ENCODE data around the gene C1QTNF2.

C1QTNF2 gene

GRCh38 chr5:160371294-160371693 is 868 bp upstream of the C1QTNF2 start:
- DNase-seq (ENCODE audit: low read depth) = no peak

DNA sequence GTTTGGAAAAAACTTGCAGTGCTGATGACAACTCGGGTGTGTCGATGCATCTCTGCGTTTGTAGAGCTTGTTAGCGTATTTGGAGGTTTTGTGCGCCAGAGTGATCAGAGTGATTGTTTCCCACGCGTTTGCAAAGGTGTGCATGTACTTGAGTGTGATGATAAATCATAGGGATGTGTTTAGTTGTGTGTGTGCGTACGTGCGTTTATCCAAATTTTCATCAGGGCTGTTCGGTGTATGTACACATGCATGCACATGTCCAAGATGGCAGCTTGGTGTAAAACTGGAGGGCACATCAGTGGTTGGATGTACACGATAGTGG is 248 bp upstream of the C1QTNF2 start:
- DNase-seq (ENCODE audit: low read depth) = no peak

DNA sequence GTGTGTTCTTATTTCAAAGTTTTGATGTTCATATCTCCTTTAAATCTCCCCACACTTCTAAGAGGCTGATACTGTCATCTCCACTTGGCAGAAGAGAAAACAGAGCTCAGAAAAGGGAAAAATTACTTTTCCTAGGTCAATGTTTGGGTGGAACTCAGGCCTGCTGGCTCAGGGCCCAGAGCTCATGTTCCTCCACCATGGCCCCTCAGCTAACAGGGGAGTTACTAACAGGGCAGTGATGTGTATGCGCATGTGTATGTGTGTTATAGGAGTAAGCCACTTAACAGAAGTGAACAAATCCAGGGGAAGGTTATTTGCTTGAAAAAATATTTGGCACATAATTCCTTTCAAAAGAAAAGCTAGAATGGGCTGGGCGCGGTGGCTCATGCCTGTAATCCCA is 2.5 kb downstream of the C1QTNF2 start:
- no peak for DNase-seq (ENCODE audit: low read depth)

- no peak for DNase-seq (ENCODE audit: low read depth)
Measured at GRCh38 chr5:160367261-160367660, 3.2 kb downstream of the C1QTNF2 start.

GRCh38 chr5:160366230-160366629 is 4.2 kb downstream of the C1QTNF2 start:
- no peak for DNase-seq (ENCODE audit: low read depth)

GRCh38 chr5:160363660-160364395 is 6.6 kb downstream of the C1QTNF2 start:
- no peak for DNase-seq (ENCODE audit: low read depth)

DNA sequence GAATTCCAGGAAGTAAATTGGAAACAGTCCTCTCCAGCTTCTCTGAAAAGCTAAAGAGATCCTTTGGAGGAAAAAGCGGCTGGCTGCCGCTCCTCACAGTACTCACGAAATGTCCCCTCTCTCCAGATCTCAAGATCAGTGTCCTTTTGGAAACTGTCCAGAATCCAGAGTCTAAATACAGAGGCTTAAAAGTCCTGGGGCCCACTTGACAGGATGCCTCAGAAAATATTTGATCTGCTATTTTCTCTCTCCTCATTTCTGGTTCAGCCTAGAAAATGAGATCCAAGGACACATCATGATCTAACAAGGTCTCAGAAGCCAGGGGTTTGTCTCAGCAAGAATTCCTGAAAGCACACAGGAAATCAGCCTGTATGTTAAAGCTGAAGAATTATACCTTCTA is 7.2 kb downstream of the C1QTNF2 start:
- DNase-seq (ENCODE audit: low read depth) = no peak

GRCh38 chr5:160361624-160362228 is 8.7 kb downstream of the C1QTNF2 start:
- no peak for DNase-seq (ENCODE audit: low read depth)

- DNase-seq (ENCODE audit: low read depth) = no peak
Measured at GRCh38 chr5:160360310-160360709, 10.1 kb downstream of the C1QTNF2 start.

DNA sequence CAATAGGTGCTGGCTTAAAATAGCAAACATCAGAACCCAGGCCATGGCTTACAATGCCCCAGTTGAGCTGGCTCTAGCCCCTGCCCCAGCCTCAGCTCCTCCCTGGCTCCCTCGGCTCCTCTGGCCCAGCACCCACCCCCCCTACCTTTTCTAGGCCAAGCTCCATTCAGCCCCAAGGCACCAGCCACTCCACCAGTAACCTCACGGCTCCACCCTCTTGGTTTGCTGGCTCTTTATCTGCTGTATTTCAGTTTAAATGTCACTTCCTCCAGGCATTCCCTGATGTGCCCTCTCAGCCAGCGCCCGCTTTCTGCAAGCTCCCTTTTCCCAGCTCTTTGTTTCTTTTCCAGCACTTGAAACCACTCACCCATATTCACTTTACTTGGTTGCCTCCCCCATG is 10.6 kb downstream of the C1QTNF2 start:
- DNase-seq (ENCODE audit: low read depth) = no peak

- DNase-seq (ENCODE audit: low read depth) = no peak
Measured at GRCh38 chr5:160359242-160359641, 11.2 kb downstream of the C1QTNF2 start.

GRCh38 chr5:160357861-160358411 is 12.5 kb downstream of the C1QTNF2 start:
- DNase-seq (ENCODE audit: low read depth) = no peak

DNA sequence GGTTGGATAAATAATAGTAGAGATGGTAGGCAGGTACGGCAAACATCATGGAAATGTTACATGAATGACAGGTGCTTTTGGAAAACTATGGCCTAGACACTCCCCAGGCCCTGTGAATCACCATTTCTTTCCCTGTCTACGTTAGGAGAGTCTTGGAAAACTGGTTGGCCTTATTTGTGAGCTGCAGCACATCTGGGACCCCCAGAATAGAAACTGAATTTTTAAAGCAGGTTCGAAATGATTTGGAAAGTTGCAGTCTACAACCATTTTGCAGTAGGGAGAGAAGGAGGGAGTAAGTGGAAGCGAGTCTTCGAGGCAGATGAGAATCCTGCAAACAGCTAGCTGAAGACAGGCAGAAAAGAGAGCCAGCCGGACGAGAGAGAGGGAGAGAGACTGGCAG is 13.0 kb downstream of the C1QTNF2 start:
- DNase-seq (ENCODE audit: low read depth) = no peak

- no peak for DNase-seq (ENCODE audit: low read depth)
Measured at GRCh38 chr5:160356550-160357347, 13.7 kb downstream of the C1QTNF2 start.

- DNase-seq (ENCODE audit: low read depth) = no peak
Measured at GRCh38 chr5:160354666-160355065, 15.8 kb downstream of the C1QTNF2 start.

DNA sequence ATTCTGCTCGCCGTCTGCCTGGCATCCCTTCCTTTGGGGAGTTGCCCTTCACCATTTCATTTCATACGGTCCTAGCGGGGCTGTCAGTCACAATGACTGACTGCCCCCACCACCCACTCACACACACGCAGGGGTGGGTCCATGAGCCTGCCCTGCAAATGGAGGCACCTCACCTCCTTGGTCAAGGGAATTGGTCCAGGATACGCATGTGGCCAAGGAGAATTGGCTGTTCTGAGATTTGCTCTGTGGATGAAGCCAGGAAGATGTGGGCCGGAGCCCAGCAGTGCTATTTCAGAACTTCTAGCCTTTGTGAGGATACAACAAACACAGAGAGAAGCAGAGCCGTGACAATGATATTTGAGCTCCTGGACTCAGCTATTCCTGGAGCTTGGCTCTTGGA is 17.0 kb downstream of the C1QTNF2 start:
- DNase-seq (ENCODE audit: low read depth) = no peak

DNA sequence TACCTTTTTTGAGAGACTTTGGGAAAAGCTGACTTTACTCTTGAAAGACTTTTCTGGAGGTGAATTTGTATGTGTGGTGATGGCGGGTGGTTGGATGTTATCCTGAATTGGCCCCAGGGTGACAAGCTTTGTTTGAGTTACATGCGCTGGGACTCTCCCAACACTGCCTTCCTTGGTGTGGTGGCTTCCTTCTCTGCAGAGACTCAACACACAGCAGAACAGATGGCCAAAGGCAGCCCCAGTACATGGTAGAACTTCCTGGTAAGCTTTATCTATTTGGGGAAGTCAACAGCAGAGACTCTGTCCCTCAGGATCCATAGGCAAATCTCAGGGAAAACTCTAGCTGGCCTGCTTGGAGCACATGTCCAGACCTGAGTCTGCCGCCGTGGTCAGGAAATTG is 18.1 kb downstream of the C1QTNF2 start:
- no peak for DNase-seq (ENCODE audit: low read depth)

GRCh38 chr5:160349935-160350303 is 20.5 kb downstream of the C1QTNF2 start:
- DNase-seq (ENCODE audit: low read depth) = no peak

DNA sequence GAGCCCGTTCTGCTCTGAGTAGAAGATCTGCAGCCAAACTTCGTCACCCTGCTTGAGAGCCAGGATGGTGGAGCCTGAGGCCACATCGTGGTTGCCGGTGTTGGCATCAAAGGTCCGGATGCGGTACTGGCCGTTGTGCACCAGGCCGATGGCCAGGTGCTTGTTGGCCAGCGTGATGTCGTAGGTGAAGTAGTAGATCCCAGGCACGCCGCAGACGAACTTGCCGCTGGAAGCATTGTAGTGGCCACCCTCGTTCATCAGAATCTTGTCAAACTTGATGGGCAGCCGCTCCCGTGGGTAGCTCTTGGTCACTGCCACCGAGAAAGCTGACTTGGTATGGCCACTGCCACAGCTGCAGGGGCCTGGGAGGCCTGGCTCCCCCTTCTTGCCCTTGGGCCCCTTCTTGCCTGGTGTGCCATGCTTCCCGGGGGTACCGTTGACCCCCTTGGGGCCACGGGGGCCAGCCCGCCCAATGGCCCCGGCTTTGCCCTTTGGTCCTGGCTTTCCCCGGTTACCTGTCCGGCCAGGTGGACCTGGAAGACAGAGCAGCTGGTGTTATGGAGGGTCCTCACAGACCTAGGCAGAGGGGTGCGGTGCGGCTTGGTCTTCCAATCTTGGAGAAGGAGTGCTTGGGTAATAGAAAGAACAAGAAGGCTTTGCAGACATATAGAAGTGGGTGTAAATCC is 21.0 kb downstream of the C1QTNF2 start:
- DNase-seq (ENCODE audit: low read depth) = no peak

- DNase-seq (ENCODE audit: low read depth) = no peak
Measured at GRCh38 chr5:160348080-160348479, 22.3 kb downstream of the C1QTNF2 start.

DNA sequence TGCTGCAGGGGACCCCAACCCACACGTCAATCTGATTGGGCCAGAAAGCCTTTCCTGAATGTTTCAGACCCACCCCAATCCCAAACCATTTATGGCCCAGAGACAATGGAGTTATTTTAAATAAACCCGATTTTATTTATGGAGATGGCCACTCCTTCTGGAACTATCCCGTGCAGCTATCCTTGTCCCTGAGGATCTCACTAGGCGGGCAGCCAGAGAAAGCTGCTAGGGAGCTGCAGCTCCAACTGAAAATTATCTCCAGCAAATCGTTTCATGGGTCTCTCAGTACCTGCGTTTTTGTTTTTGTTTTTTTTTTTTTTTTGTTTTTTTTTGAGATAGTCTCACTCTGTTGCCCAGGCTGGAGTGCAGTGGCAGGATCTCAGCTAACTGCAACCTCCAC is 23.0 kb downstream of the C1QTNF2 start:
- no peak for DNase-seq (ENCODE audit: low read depth)

GRCh38 chr5:160342413-160342941 is 27.9 kb downstream of the C1QTNF2 start:
- DNase-seq (ENCODE audit: low read depth) = no peak
